A549 (cell line): Measurements from ENCODE around the gene TMIGD1. TPM values are rescaled to one million over a fixed set of nuclear protein-coding genes. Genes with fewer than 3 reads are reported as not detected.

Experiments
- ATAC-seq, 2 experiments: fragments of 200-7000 bp in 1 of 2; fragments of >200 bp in 1 of 2; cut with Nextera tagmentation in 1 of 2; cut with Tn5 transposase in 1 of 2; 3 replicates each; pipeline versions ENCODE4 v1.8.0 to v1.9.1; 2018 to 2020; ENCODE audit warnings: mild to moderate bottlenecking in 1 of 2, moderate library complexity in 1 of 2
- CTCF ChIA-PET: fragments of 300-600 bp; sonication (Branson Sonifier 250); formaldehyde crosslinking; extraction: SDS; loops from one replicate; lab custom pipeline; 2021; ENCODE audit warnings: antibody characterized with exemption, inconsistent platforms; lab: Yijun Ruan, JAX
- POLR2A ChIA-PET: fragments of 350-600 bp; formaldehyde crosslinking; extraction: SDS; loops from one replicate; lab custom pipeline; 2021; ENCODE audit warnings: antibody characterized with exemption, inconsistent platforms; lab: Yijun Ruan, JAX
- DNase-seq, 2 experiments: peaks; one replicate each; pipeline versions ENCODE4 v3.0.0 to v3.0.0-alpha.2; 2011 to 2016; ENCODE audit warnings: low read depth in 1 of 2, low spot score in 1 of 2
- FAIRE-seq: peaks from 2 replicates; lab custom pipeline; 2011; peaks lifted over from hg19 to GRCh38; lab: Jason Lieb, UNC
- H3K27ac ChIP-seq, 2 experiments: fragments of >200 bp; sonication (Bioruptor Twin); formaldehyde crosslinking; 3 replicates each; pipeline ENCODE4 v1.5.1; 2016 to 2017
- H3K4me1 ChIP-seq: fragments of >200 bp; sonication (Bioruptor Twin); formaldehyde crosslinking; 3 replicates; pipeline ENCODE4 v1.6.1; 2016
- H3K4me2 ChIP-seq: fragments of >200 bp; sonication (Bioruptor Twin); formaldehyde crosslinking; 3 replicates; pipeline ENCODE4 v1.6.1; 2016
- H3K4me3 ChIP-seq: fragments of >200 bp; sonication (Bioruptor Twin); formaldehyde crosslinking; 3 replicates; pipeline ENCODE4 v1.5.1; 2016
- H3K9me3 ChIP-seq: fragments of >200 bp; sonication (Bioruptor Twin); formaldehyde crosslinking; 3 replicates; pipeline ENCODE4 v1.6.1; 2016
- BCL3 ChIP-seq: fragments of >200 bp; sonication (Bioruptor Twin); formaldehyde crosslinking; IDR thresholded peaks from 3 replicates; pipeline ENCODE4 v1.6.1; 2016
- CHD4 ChIP-seq: fragments of 200-600 bp; sonication (generic); IDR thresholded peaks from 2 replicates; pipeline ENCODE4 v1.6.1; 2016; ENCODE audit warnings: antibody characterized with exemption, mild to moderate bottlenecking, borderline replicate concordance
- E2F6 ChIP-seq: IDR thresholded peaks from 2 replicates; pipeline ENCODE4 v1.6.1; 2012; ENCODE audit warnings: low read depth, borderline replicate concordance
- EP300 ChIP-seq, 2 experiments: fragments of >200 bp; sonication (Bioruptor Twin); formaldehyde crosslinking; IDR thresholded peaks; 2 replicates in 1 of 2; 3 replicates in 1 of 2; pipeline ENCODE4 v1.6.1; 2016 to 2017
- FOSB ChIP-seq: fragments of 250-450 bp; sonication (Bioruptor Pico); IDR thresholded peaks from 2 replicates; pipeline ENCODE4 v1.5.0; 2020; ENCODE audit warnings: mild to moderate bottlenecking, moderate library complexity
- FOXS1 ChIP-seq: fragments of 250-450 bp; sonication (Bioruptor Pico); IDR thresholded peaks from 2 replicates; pipeline ENCODE4 v1.5.0; 2020; ENCODE audit warnings: mild to moderate bottlenecking, moderate library complexity
- GATA3 ChIP-seq: IDR thresholded peaks from 2 replicates; pipeline ENCODE4 v1.6.1; 2012; ENCODE audit warnings: borderline replicate concordance
- HOXB5 ChIP-seq: fragments of 250-450 bp; sonication (Bioruptor Pico); IDR thresholded peaks from 2 replicates; pipeline ENCODE4 v1.5.0; 2020; ENCODE audit warnings: mild to moderate bottlenecking, moderate library complexity
- JUN ChIP-seq, 2 experiments: fragments of >200 bp; sonication (Bioruptor Twin); formaldehyde crosslinking; IDR thresholded peaks; 2 replicates in 1 of 2; 3 replicates in 1 of 2; pipeline ENCODE4 v1.6.1; 2016 to 2017
- JUNB ChIP-seq: fragments of >200 bp; sonication (Bioruptor Twin); formaldehyde crosslinking; IDR thresholded peaks from 2 replicates; pipeline ENCODE4 v1.6.1; 2016
- KDM5A ChIP-seq: fragments of 200-600 bp; sonication (generic); IDR thresholded peaks from 2 replicates; pipeline ENCODE4 v1.6.1; 2016; ENCODE audit warnings: antibody characterized with exemption, mild to moderate bottlenecking
- MAX ChIP-seq: IDR thresholded peaks from 2 replicates; pipeline ENCODE4 v1.6.1; 2012
- MAZ ChIP-seq: fragments of 150-350 bp; IDR thresholded peaks from 2 replicates; pipeline ENCODE4 v1.6.1; 2014; ENCODE audit warnings: antibody characterized with exemption, low read depth, low read length, borderline replicate concordance
- MYC ChIP-seq: IDR thresholded peaks from 2 replicates; pipeline ENCODE4 v1.6.1; 2012; ENCODE audit warnings: mild to moderate bottlenecking, inconsistent platforms, low read length, improper control_type of control experiment, borderline replicate concordance
- NFE2L2 ChIP-seq: fragments of 150-350 bp; conservative IDR thresholded peaks from 2 replicates; pipeline ENCODE4 v1.6.1; 2014; ENCODE audit warnings: low read length
- PHF8 ChIP-seq: fragments of 200-600 bp; sonication (generic); IDR thresholded peaks from 2 replicates; pipeline ENCODE4 v1.6.1; 2016; ENCODE audit warnings: low read depth, mild to moderate bottlenecking, antibody characterized with exemption, moderate library complexity, borderline replicate concordance
- POLR2A ChIP-seq: IDR thresholded peaks from 2 replicates; pipeline ENCODE4 v1.6.1; 2012; ENCODE audit warnings: mild to moderate bottlenecking, low read length
- RAD21 ChIP-seq, 2 experiments: fragments of >200 bp in 1 of 2; sonication (Bioruptor Twin) in 1 of 2; formaldehyde crosslinking in 1 of 2; IDR thresholded peaks in 1 of 2; conservative IDR thresholded peaks in 1 of 2; 2 replicates in 1 of 2; 3 replicates in 1 of 2; pipeline ENCODE4 v1.6.1; 2012 to 2018; ENCODE audit warnings: inconsistent platforms in 1 of 2
- RFX5 ChIP-seq: fragments of 450-650 bp; IDR thresholded peaks from 2 replicates; pipeline ENCODE4 v1.7.1; 2014; ENCODE audit warnings: antibody characterized with exemption, mild to moderate bottlenecking, moderate library complexity
- SMC3 ChIP-seq: fragments of >200 bp; sonication (Bioruptor Twin); formaldehyde crosslinking; IDR thresholded peaks from 3 replicates; pipeline ENCODE4 v1.6.1; 2018; ENCODE audit warnings: inconsistent platforms
- TFCP2L1 ChIP-seq: fragments of 250-450 bp; sonication (Bioruptor Pico); IDR thresholded peaks from 2 replicates; pipeline ENCODE4 v1.5.0; 2021; ENCODE audit warnings: mild to moderate bottlenecking
- USF2 ChIP-seq: fragments of 450-650 bp; IDR thresholded peaks from 2 replicates; pipeline ENCODE4 v1.6.1; 2014; ENCODE audit warnings: antibody characterized with exemption
- ZC3H11A ChIP-seq: fragments of 450-650 bp; IDR thresholded peaks from 2 replicates; pipeline ENCODE4 v1.6.1; 2014; ENCODE audit warnings: antibody characterized with exemption, mild to moderate bottlenecking
- ZFP36 ChIP-seq: fragments of 450-650 bp; IDR thresholded peaks from 2 replicates; pipeline ENCODE4 v1.6.1; 2014; ENCODE audit warnings: borderline replicate concordance; ENCODE audit not compliant: partially characterized antibody
- ZSCAN20 ChIP-seq: fragments of 250-450 bp; sonication (Bioruptor Pico); IDR thresholded peaks from 2 replicates; pipeline ENCODE4 v1.8.0; 2022; ENCODE audit warnings: mild to moderate bottlenecking, moderate library complexity
- WGBS: methylation state at CpG from one replicate; pipeline ENCODE4 v1.1.6; 2017; ENCODE audit errors: missing lambda C conversion rate; 5-methylcytosine and 5-hydroxymethylcytosine counted together
- polyA plus RNA-seq, 4 experiments: library from polyadenylated mRNA; depleted of rRNA in 3 of 4; stranded (reverse); fragments of >200 nt; fragmentation: RNase III in 1 of 4; extraction: RNeasy Plus Mini Kit Qiagen cat#74134 plus additional on column Dnase treatment in 1 of 4; gene quantifications; 2 replicates in 3 of 4; 3 replicates in 1 of 4; pipeline ENCODE4 v1.2.3, GENCODE V29; 2011 to 2017

TMIGD1 gene
- polyA plus RNA-seq, 2 of the 4 experiments (the other 2 are of a cell fraction), result not detected

- Histone ChIP-seq H3K9me3 (no peaks in the 10 kb centered on the region), H3K27ac (peak overlapping the region; percentile 84 to 93; a peak in 5 of 6 replicates)
- no peak for DNase-seq
- FAIRE-seq, result no peak
- TF ChIP-seq EP300 (IDR thresholded peaks at IDR 0.05), result no peak
- TF ChIP-seq BCL3, result no peak
- TF ChIP-seq CHD4, result no peak
- no peak for TF ChIP-seq E2F6
- TF ChIP-seq ZC3H11A, result no peak
- no peak for TF ChIP-seq KDM5A
- TF ChIP-seq NFE2L2, result no peak
- TF ChIP-seq MYC, result no peak
- no peak for TF ChIP-seq ZSCAN20 (CRISPR knock-in tag)
- no peak for TF ChIP-seq RAD21 (conservative IDR thresholded peaks at IDR 0.05 in 1 of 2, IDR thresholded peaks at IDR 0.05 in 1 of 2)
- no peak for TF ChIP-seq ZFP36
- no peak for TF ChIP-seq FOXS1
- TF ChIP-seq USF2, result no peak
- no peak for TF ChIP-seq FOSB (CRISPR knock-in tag)
- TF ChIP-seq, all 56 proteins: peak for 0
- peak overlapping the region; percentile 87 for H3K4me2 ChIP-seq
- CTCF ChIA-PET, result interaction anchor here (1.0 to 5.0 kb wide), 5 partner anchors 9 to 275 kb away, joined by 3 to 35 read pairs (median 3); no protein-coding TSS in a partner anchor
- 38% methylated on average over 5 of the region's 5 CpGs for WGBS
- H3K4me3 ChIP-seq, result peak overlapping the region; percentile 88
- 0 out of 6 replicates have a peak, but pooled peaks of 1 of the 2 experiments have one; percentile 17 for ATAC-seq
- H3K4me1 ChIP-seq, result peaks cover 65% of the 10 kb centered on the region
- POLR2A ChIA-PET, result interaction anchor here (1.1 kb wide), 1 partner anchor 10 kb away, joined by 3 read pairs; no protein-coding TSS in a partner anchor
Observed at GRCh38 chr17:30379903-30380381, 46.1 kb upstream of the TMIGD1 start.

- ChIA-PET POLR2A (interaction anchor here (1.1 to 1.8 kb wide), 2 partner anchors 9 to 97 kb away, joined by 3 to 5 read pairs; partner anchors contain the start of gene GOSR1), CTCF (interaction anchor here (1.0 to 5.0 kb wide), 5 partner anchors 9 to 275 kb away, joined by 3 to 35 read pairs (median 3); no protein-coding TSS in a partner anchor)
- H3K4me2 ChIP-seq, result peak overlapping the region; percentile 87
- peaks cover 65% of the 10 kb centered on the region for H3K4me1 ChIP-seq
- H3K27ac ChIP-seq, result peak overlapping the region; percentile 84 to 93
- TF ChIP-seq MAZ (no peak), MAX (peak; percentile 41), PHF8 (peak; percentile 80)
- peak overlapping the region; percentile 88 for H3K4me3 ChIP-seq
- DNase-seq (peak in 1 of 2 experiments; percentile 31), ATAC-seq (peak; percentile 24 to 48), FAIRE-seq (no peak)
- H3K9me3 ChIP-seq, result no peaks in the 10 kb centered on the region
- WGBS, result 1% methylated on average over 48 of the region's 68 CpGs
Observed at GRCh38 chr17:30379303-30379902, 45.5 kb upstream of the TMIGD1 start.

GRCh38 chr17:30378825-30379302, 45.0 kb upstream of the TMIGD1 start, which contains the start of gene CPD:
CPD (plus strand) TSS chr17:30378927; CDS start chr17:30378981, 54 bp downstream.
- peak; percentile 95 to 97 for ATAC-seq
- Histone ChIP-seq H3K4me2 (peak within 1 kb of the TSS; percentile 87), H3K27ac (peak within 1 kb of the TSS; percentile 84 to 93), H3K4me1 (peaks cover 65% of the 10 kb centered on the region), H3K4me3 (peak within 1 kb of the TSS; percentile 88), H3K9me3 (no peaks in the 10 kb centered on the region)
- peak; percentile 95 to 96 for DNase-seq
- ChIA-PET POLR2A (interaction anchor here (1.8 kb wide), 1 partner anchor 98 kb away, joined by 5 read pairs; the partner anchor contains the start of gene GOSR1), CTCF (interaction anchor here (1.1 to 5.0 kb wide), 3 partner anchors 39 to 274 kb away, joined by 3 to 35 read pairs (median 5); no protein-coding TSS in a partner anchor)
- under 1% methylated on average over 36 of the region's 59 CpGs for WGBS
- peak; percentile 63 for TF ChIP-seq KDM5A
- TF ChIP-seq HOXB5, result no peak
- TF ChIP-seq RAD21 (conservative IDR thresholded peaks at IDR 0.05 in 1 of 2, IDR thresholded peaks at IDR 0.05 in 1 of 2), result peak in 1 of 2 experiments; percentile 19; a peak in 1 of 5 replicates
- TF ChIP-seq BCL3, result peak; percentile 82; the same call in 2 of the 3 replicates
- TF ChIP-seq E2F6, result no peak
- peak; percentile 47; the same call in 1 of the 2 replicates for TF ChIP-seq MAX
- TF ChIP-seq JUN (IDR thresholded peaks at IDR 0.05), result peak; percentile 65 to 90; a peak in 4 of 5 replicates
- peak; percentile 20; the same call in 2 of the 3 replicates for TF ChIP-seq SMC3
- TF ChIP-seq TFCP2L1 (CRISPR knock-in tag), result no peak
- TF ChIP-seq JUNB, result no peak
- 0 out of 2 replicates have a peak, but pooled peaks have one; percentile 31 for TF ChIP-seq GATA3
- no peak for TF ChIP-seq ZFP36
- TF ChIP-seq PHF8, result peak; percentile 94
- TF ChIP-seq RFX5, result peak; percentile 75
- TF ChIP-seq POLR2A, result peak; percentile 89
- FAIRE-seq, result no peak
